GM21825 (cell line): ENCODE measurements around the gene GORASP1.

Experiments
- ATAC-seq: cut with Tn5 transposase; IDR thresholded peaks from one replicate; pipeline ENCODE4 v1.9.1; 2021; ENCODE audit warnings: mild to moderate bottlenecking, moderate library complexity; ENCODE audit not compliant: unreplicated experiment

GORASP1 gene

DNA sequence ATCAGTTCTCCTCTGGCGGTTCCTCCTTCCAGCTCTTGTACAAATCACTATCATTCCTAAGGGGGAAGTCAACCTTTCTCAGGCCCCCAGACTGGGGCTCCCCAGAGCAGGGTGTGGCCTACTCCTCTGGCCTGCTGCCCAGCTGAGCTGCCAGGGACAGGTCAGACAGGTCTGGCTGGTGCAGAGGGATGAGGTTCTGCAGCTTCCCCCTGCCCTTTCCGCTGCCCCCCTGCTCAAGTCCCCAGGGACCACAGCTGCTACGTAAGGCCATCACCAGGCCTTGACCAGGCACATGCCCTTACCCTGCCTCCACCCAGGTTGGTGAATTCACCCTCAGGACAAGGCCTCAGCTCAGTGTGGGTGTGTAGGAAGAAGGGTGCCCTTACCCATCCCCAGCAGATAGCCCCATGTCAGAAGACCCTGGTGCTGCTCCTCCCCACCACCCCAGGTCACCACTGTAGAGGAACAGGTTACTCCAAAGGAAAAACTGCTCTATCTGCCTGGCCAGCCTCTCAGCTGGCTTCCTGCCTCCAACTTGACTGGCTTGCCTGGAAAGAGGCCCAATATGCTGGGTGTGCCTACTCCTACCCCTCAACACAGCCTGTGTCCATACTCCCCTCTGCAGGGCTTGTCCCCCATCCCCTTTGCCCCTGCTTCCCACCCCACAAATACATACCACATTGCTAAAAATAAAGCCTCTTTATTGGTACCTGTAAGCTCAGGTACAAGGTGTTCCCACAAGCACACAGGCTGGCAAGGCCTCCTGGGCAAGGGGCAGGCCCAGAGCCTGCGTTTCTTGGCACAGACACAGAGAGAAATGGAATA lies 34.0 kb upstream of the GORASP1 start:
- ATAC-seq: no peak

DNA sequence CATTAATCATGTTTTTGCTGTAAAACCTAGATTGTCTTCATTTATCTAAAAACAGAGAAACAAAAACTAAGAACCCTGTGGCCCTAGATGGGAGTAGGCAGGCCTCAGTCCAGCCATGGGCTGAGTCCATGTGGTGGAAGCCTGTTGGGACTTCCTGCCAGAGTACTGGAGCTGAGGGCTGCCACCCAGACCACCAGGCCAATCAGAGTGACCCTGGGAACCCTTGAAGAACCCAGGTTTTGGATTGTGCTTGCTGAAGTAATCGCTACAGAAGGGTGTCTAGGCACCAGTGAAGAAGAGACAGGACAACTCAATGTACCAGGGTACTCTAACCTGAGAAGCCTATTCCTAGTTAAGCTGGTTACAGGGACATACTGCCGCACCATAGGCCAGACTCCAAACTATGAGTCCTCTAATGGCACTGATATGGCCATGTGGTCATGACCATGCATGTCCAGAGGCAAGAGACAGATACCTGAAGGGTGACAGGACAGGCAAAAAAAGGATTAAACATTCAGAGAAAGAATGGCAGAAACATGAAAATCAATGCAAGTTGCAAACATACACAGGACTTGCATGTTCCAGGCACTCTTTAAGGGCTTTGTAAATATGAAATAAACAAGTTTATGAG lies 33.0 kb upstream of the GORASP1 start:
- ATAC-seq: no peak

DNA sequence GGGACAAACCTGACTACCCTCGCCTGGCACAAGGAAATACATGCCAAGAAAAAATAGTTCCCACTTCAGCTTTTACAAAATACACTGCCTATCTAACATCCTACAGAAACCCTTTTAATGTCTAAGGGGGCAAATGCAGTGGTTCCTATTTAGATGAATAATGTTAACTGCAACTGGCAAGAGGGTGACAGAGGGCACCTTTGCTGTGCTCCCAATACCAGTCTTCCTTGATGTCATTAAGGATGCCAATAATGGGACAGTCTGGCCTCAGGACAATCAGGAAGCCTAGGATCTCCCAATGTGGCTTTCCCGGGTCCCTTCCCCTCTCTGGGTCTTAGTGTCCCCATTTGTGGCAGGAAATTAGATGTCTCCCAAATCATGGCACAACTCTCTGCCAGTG lies 32.0 kb upstream of the GORASP1 start:
- ATAC-seq: no peak

DNA sequence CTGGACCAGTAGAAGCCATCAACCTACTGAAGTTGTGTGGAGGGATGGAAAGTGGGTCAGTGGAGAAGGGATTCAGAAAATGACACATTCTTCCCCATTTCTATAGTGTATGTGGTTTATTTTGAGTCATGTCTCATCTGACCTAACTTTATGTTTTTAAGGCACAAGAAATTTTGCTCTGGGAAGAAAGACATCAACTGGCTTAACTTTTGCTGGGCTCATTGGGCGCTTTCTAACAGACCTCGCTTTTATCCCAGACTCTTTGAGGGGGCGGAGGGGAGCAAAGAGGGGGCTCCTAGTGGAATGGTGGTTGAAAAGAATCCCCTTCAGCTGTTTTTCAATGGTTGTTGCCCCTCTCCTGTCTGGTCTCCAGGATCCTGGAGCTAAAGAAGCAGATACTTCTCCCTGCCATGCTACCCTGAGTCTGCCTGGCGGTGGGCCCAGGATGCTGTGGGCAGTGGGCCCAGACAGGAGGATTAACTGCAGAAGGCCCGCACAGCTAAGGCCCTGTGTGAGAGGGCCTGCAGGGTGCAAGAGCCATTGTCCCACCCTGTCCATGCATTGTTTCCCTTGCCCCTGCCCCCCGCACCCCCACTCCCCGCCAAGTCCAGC lies 31.5 kb upstream of the GORASP1 start:
- no peak for ATAC-seq

GRCh38 chr3:39137991-39138803 lies 30.8 kb upstream of the GORASP1 start:
- ATAC-seq: no peak

DNA sequence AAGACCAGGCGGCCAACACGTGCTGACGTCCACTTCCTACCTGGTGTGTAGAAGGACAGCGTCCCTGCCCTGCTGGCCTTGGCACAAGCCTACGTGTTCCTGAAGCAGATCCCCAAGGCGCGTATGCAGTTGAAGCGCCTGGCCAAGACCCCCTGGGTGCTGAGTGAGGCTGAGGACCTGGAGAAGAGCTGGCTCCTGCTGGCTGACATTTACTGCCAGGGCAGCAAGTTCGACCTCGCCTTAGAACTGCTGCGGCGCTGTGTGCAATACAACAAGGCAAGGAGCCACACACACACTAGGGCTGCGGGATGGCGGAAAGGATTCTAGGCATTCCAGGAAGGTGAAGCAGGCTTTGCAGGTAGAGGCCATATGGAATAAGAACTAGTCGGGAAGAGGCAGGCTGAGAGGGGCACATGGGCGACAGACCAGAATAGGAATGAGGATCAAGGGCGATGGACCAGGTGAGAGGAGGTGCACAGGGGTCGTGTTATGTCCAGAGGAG lies 30.1 kb upstream of the GORASP1 start:
- ATAC-seq: no peak

GRCh38 chr3:39136533-39137434 lies 29.4 kb upstream of the GORASP1 start:
- no peak for ATAC-seq

GRCh38 chr3:39135170-39135805 lies 27.9 kb upstream of the GORASP1 start:
- no peak for ATAC-seq

DNA sequence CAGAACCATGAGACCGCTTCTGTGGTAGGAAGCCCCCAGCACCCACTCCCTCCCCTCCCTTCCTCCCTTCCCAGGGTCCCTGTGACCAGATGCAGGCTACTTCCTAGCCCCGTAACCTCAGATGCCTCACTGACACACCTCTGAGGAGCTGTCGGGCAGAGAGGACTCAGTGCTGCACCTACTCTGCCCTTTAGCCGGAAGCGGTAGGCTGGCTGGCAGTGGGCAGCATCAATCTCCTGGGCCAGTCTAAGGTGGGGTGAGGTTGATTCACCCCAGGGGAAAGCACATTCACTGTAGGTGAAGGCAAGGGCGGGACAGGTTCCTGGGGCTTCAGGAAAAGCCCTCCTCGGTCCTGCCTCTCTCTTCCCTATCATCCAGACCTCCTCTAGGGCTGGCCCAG lies 26.9 kb upstream of the GORASP1 start:
- no peak for ATAC-seq

DNA sequence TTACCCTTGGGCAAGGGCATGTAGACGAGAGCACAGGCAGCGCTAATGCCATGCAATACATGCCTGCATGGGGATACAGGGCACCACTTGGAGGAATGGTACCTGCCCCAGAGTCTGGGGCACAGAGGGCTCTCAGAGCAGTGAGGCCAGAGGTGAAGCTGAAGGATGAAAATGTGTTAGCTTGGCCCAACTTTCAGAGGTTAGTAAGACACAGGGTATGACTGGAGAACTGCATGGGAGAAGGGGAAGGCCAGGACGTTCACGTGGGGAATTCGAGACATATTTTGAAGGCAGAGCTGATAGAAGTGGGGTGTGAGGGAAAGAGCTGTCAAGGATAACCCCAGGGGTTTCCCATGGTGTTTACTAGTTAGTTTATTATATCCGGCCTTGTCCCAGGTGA lies 26.4 kb upstream of the GORASP1 start:
- no peak for ATAC-seq

DNA sequence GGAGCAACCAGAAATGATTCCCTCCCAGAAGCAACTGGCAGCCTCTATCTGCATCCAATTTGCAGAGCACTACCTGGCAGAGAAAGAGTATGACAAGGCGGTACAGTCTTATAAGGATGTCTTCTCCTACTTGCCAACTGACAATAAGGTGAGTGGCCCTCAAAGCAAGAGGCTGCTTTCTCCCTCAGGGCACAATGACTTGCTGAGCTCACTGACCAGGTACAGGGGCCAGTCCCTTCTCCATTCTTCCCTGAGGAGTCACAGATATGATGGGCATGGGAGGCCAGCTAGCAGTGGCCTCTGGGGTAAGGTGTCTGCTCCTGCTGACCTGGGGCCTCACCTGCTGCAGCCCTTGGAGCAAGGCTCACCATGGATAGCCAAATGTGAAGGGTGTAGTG lies 25.7 kb upstream of the GORASP1 start:
- no peak for ATAC-seq

- no peak for ATAC-seq
Measured at GRCh38 chr3:39132096-39133092, 25.0 kb upstream of the GORASP1 start.

- ATAC-seq: no peak
Measured at GRCh38 chr3:39130693-39131265, 23.4 kb upstream of the GORASP1 start.

- no peak for ATAC-seq
Measured at GRCh38 chr3:39130026-39130425, 22.6 kb upstream of the GORASP1 start.

DNA sequence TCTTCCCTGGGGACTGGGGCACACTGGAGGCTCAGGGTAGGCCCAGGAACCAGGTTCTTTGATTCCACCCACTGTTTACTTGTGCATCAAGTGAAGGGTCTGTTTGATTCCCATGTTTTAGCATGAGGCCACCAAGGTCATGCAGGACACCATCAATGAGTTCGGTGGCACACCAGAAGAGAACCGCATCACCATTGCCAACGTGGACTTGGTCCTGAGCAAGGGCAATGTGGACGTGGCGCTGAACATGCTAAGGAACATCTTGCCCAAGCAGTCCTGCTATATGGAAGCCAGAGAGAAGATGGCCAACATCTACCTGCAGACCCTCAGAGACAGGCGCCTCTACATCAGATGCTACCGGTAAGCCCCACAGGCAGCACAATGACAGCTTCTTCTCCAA lies 21.5 kb upstream of the GORASP1 start:
- ATAC-seq: no peak

DNA sequence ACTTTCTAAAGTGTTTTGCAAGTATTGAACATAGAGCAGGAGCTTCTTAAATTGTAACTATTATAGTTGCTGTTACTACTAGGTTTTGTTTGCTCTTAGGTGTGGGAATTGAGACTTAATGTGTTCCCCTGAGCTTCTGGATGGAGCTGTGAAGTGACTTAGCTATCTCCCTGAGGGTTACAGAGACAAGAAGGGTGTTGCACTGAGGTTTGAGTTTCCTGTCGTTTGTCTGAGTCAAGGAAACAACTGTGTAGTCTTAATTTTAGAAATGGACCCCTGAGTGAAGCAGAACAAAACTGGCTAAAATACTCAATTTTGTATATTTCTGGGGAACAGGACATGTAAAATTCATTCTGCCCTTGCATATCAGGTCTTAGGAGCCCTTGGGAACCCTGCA lies 20.5 kb upstream of the GORASP1 start:
- ATAC-seq: no peak

DNA sequence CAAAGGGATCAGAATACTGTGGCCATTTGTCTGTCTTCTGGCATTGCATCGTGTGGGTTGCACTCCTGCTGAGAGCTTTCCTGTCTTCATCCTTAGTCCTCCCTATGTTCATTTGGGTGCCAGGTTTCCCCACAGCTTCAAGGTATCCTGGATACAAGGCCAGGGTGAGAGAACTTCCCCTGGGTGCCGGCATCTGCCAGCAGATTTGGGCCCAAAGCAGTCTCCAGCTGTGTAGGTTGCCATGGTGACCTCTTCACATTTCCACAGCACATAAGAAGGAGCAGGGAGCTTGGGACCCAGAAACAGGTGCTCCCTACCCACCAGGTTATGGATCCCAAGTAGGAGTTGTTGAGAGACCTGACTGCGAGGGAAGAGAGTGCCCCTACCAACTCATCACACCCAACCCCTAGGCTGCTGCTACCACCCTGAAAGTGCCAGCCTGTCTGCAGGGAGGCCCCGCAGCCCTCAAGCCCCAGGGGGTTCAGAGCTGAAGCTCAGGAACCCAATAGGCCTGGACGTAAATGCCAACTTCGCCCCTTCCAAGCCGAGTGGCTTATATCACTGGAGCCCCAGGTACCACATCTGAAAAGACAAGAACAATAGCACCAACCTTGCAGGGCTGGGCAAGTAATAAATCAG lies 20.0 kb upstream of the GORASP1 start:
- ATAC-seq: no peak
